B cell (primary cell): Measurements from ENCODE around the gene TESPA1.

Experiments
- EZH2 ChIP-seq: IDR thresholded peaks from 2 replicates; pipeline ENCODE4 v1.6.1; 2012; ENCODE audit warnings: borderline replicate concordance, low read depth, mild to moderate bottlenecking, moderate library complexity, low read length; ENCODE audit not compliant: insufficient read depth, poor library complexity, severe bottlenecking
- TF ChIP-seq, protein P1 (sequence below): fragments of 200-600 bp; IDR thresholded peaks from one replicate; pipeline ENCODE4 v1.8.0; 2022; ENCODE audit warnings: antibody characterized with exemption, mild to moderate bottlenecking

DNA sequence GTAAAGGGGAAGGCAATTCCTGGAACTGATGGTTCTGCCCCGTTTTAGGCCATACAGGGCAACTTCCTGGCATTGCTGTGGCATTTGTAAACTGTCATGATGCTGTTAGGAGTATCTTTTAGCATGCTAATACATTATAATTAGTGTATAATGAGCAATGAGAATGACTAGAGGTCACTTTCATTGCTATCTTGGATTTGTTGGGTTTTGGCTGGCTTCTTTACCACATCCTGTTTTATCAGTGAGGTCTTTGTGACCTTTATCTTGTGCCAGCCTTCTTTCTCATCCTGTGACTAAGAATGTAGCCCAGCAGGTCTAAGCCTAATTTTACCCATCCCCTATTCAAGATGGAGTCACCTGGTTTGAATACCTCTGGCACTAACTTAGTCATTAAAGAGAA, 51.2 kb downstream of the TESPA1 start:
- TF ChIP-seq, protein P1, sequence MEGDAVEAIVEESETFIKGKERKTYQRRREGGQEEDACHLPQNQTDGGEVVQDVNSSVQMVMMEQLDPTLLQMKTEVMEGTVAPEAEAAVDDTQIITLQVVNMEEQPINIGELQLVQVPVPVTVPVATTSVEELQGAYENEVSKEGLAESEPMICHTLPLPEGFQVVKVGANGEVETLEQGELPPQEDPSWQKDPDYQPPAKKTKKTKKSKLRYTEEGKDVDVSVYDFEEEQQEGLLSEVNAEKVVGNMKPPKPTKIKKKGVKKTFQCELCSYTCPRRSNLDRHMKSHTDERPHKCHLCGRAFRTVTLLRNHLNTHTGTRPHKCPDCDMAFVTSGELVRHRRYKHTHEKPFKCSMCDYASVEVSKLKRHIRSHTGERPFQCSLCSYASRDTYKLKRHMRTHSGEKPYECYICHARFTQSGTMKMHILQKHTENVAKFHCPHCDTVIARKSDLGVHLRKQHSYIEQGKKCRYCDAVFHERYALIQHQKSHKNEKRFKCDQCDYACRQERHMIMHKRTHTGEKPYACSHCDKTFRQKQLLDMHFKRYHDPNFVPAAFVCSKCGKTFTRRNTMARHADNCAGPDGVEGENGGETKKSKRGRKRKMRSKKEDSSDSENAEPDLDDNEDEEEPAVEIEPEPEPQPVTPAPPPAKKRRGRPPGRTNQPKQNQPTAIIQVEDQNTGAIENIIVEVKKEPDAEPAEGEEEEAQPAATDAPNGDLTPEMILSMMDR = no peak
- no peak for TF ChIP-seq EZH2
